Activated T-cell treated with anti-CD3 and anti-CD28 coated beads, Interleukin-2, amount 50 U/mL, for 4 hours (primary cell): ENCODE results near the gene GGA3. TPM values are rescaled to one million over a fixed set of nuclear protein-coding genes. Genes with fewer than 3 reads are reported as not detected.
A peak's percentile ranks its signal among the peaks of the same experiment; 100 is the strongest.
"Not testable (repeated sequence)": the region's sequence is repeated elsewhere in the genome, so short reads cannot be mapped to it uniquely, and the experiment has no call there.

ENCODE experiments used
- ATAC-seq, 2 donors: fragments of 200-7000 bp; cut with Tn5 transposase; one replicate each; pipeline ENCODE4 v1.10.0; 2021
- DNase-seq: peaks from one replicate; pipeline ENCODE4 v3.0.0-alpha.2; 2020
- H3K27me3 Mint-ChIP-seq: one replicate; pipeline ENCODE4 v1.8.0; 2021; ENCODE audit warnings: low read depth, mixed read lengths
- H3K36me3 Mint-ChIP-seq: one replicate; pipeline ENCODE4 v1.8.0; 2022; ENCODE audit warnings: mixed read lengths; ENCODE audit not compliant: insufficient read depth
- H3K4me1 Mint-ChIP-seq: one replicate; pipeline ENCODE4 v1.8.0; 2021; ENCODE audit warnings: low read depth, mixed read lengths
- H3K4me3 Mint-ChIP-seq: one replicate; pipeline ENCODE4 v1.8.0; 2021; ENCODE audit warnings: mild to moderate bottlenecking, moderate library complexity, mixed read lengths
- H3K9me3 Mint-ChIP-seq: one replicate; pipeline ENCODE4 v1.8.0; 2021; ENCODE audit warnings: mixed read lengths
- total RNA-seq, 3 donors: library from RNA; stranded (reverse); gene quantifications; one replicate each; pipeline ENCODE4 v1.2.1, GENCODE V29; 2021

GGA3 gene
- total RNA-seq, 3 donors from 2014 or later = 64.2 to 80.5 (median 71.2) TPM

DNA sequence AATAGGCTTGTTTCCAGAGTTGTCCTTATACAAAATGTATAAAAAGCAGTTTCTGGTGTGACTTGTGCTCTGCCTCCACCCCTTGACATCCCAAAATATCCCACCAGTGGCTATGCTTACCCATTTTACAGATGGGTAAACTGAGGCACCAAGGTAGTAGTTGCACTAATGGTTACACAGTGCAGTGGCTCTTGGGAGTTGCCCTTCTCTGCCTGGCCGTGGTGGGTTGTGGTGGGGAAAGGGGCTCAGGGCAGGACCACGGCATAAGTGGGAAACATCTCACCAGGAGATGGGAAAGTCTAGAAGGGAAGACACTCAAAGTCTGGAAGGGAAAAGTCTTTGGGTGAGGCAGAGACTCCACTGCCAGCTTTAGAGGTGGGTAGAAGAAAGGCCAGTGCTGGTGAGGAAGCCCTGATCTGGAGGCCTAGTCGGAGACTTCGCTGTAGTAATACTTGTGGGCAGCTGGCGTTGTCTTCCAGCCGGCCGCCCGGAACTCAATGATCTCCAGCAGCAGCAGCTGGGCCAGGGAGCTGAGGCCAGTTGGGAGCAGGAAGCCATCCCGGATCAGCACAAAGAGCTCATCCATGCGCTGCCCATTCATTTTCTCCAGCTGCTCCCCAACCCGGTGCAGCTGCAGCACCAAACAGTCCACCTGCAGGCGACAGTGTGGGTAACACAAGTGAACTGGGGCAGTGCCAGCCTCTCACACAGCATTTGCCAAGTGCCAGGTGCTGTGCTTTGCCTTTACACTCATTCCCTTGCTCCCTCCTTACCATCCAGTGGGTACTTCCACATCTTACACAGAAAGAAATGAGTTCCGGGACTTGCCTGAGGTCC lies 5.1 kb upstream of the GGA3 start:
- no peak overlapping the region for H3K4me3 Mint-ChIP-seq
- peaks cover 13% of the 10 kb centered on the region for H3K36me3 Mint-ChIP-seq
- ATAC-seq = no peak
- H3K9me3 Mint-ChIP-seq = no peaks in the 10 kb centered on the region
- peaks cover 26% of the 10 kb centered on the region for H3K4me1 Mint-ChIP-seq
- no peaks in the 10 kb centered on the region for H3K27me3 Mint-ChIP-seq
- no peak for DNase-seq

DNA sequence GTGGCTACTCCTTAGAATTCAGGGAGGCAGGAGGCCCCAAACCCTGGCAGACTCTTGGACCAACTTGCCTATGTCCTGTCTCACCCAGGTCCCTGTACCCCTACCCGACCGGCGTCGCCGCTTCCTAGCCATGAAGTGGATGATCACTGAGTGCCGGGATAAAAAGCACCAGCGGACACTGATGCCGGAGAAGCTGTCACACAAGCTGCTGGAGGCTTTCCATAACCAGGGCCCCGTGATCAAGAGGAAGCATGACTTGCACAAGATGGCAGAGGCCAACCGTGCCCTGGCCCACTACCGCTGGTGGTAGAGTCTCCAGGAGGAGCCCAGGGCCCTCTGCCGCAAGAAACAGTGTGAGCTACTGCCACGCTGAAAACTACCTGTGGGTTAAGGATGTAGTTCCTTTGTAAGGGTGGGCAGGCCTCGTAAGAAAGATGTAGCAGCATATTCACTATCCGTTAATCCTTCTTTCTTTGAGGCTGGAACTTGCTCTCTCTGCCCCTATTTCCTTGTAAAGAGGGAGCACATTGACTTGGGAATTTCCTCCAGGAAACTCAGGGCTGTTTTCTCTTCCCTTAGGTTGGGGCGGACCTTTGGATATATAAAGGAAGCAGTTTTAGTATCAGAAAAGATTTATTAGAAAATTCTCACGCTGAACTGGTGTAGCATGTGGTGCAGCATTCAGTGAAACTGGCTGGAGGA lies 4.4 kb upstream of the GGA3 start:
- no peak for DNase-seq
- no peak for ATAC-seq
- no peaks in the 10 kb centered on the region for H3K27me3 Mint-ChIP-seq
- H3K4me3 Mint-ChIP-seq = no peak overlapping the region
- H3K9me3 Mint-ChIP-seq = no peaks in the 10 kb centered on the region
- peaks cover 26% of the 10 kb centered on the region for H3K4me1 Mint-ChIP-seq
- H3K36me3 Mint-ChIP-seq = peaks cover 13% of the 10 kb centered on the region

- ATAC-seq = no peak
- H3K27me3 Mint-ChIP-seq = no peaks in the 10 kb centered on the region
- peaks cover 37% of the 10 kb centered on the region for H3K4me1 Mint-ChIP-seq
- no peaks in the 10 kb centered on the region for H3K9me3 Mint-ChIP-seq
- H3K36me3 Mint-ChIP-seq = peaks cover 17% of the 10 kb centered on the region
- DNase-seq = no peak
- peak overlapping the region; percentile 91 for H3K4me3 Mint-ChIP-seq
Observed at GRCh38 chr17:75263055-75263454, 1.6 kb upstream of the GGA3 start.

DNA sequence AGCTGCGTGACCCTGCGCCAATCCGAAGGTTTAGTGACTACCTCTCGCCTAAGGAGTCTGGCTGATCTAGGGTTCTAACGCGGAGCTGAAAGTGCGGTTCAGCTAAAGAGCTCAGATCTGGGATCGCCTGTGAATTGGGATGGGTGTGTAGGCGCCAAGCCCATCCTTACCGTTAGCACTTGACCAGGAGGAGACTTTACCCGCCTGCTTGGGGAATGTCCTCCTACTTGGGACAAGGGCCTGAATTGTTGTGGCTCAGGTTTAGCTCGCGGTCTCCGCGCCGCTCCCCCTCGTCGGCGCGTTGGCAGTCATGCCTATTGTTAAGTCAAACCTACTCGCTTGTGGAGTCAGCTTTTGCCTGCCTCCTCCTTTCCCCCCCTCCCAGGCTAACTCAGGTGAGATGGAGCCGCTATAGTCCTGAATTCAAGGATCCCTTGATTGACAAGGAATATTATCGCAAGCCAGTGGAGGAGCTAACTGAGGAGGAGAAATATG lies 753 bp upstream of the GGA3 start:
- no peaks in the 10 kb centered on the region for H3K27me3 Mint-ChIP-seq
- ATAC-seq (peak in 1 of 2 donors; percentile 10), DNase-seq (no peak)
- peak overlapping the region; percentile 91 for H3K4me3 Mint-ChIP-seq
- peaks cover 44% of the 10 kb centered on the region for H3K4me1 Mint-ChIP-seq
- no peaks in the 10 kb centered on the region for H3K9me3 Mint-ChIP-seq
- H3K36me3 Mint-ChIP-seq = peaks cover 17% of the 10 kb centered on the region

- H3K4me3 Mint-ChIP-seq = peak overlapping the region; percentile 91
Observed at GRCh38 chr17:75260641-75261335, 618 bp downstream of the GGA3 start.

GRCh38 chr17:75257228-75257627 lies 4.2 kb downstream of the GGA3 start:
- not testable (repeated sequence) for H3K36me3 Mint-ChIP-seq, H3K4me3 Mint-ChIP-seq, H3K27me3 Mint-ChIP-seq, ATAC-seq, DNase-seq, H3K9me3 Mint-ChIP-seq
- peaks cover 75% of the 10 kb centered on the region for H3K4me1 Mint-ChIP-seq

More at GRCh38 chr17:75260641-75261335, 618 bp downstream of the GGA3 start:
- H3K27me3 Mint-ChIP-seq = no peaks in the 10 kb centered on the region
- H3K4me1 Mint-ChIP-seq = peaks cover 57% of the 10 kb centered on the region
- no peaks in the 10 kb centered on the region for H3K9me3 Mint-ChIP-seq
- peaks cover 12% of the 10 kb centered on the region for H3K36me3 Mint-ChIP-seq
- ATAC-seq (peak; percentile 63 to 71), DNase-seq (peak; percentile 42)

- Mint-ChIP-seq H3K4me1 (peaks cover 83% of the 10 kb centered on the region), H3K4me3 (peak overlapping the region; percentile 12)
- ATAC-seq, H3K36me3 Mint-ChIP-seq, H3K27me3 Mint-ChIP-seq, DNase-seq, H3K9me3 Mint-ChIP-seq: not testable (repeated sequence)
Observed at GRCh38 chr17:75255954-75256698, 5.3 kb downstream of the GGA3 start.

- peaks cover 3% of the 10 kb centered on the region for H3K36me3 Mint-ChIP-seq
- ATAC-seq (no peak), DNase-seq (no peak)
- peaks cover 81% of the 10 kb centered on the region for H3K4me1 Mint-ChIP-seq
- no peaks in the 10 kb centered on the region for H3K27me3 Mint-ChIP-seq
- H3K9me3 Mint-ChIP-seq = no peaks in the 10 kb centered on the region
- H3K4me3 Mint-ChIP-seq = no peak overlapping the region
Observed at GRCh38 chr17:75252039-75252816, 9.2 kb downstream of the GGA3 start.

DNA sequence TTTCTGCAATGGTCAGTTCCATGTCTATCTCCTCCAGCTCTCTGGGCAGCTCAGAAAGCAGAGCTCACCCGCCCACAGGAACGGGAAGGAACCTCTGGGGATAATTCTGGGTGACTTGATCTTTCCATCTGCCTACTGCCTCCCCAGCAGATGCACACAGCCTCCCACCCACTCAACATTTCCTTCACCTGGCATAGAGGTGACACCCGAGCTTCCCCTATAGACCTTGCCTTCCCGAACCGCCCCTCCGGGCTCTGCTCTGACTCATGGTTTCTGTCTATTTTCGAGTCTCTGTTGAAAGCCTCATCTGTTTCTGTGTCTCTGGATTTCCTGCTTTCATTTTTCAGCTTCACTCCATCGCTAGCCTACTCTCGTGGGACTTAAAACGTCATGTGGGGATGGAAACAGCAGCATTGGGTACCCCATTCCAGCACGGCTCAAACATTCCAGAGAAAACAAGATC lies 11.4 kb downstream of the GGA3 start:
- Mint-ChIP-seq H3K4me1 (peaks cover 64% of the 10 kb centered on the region), H3K27me3 (no peaks in the 10 kb centered on the region)
- peak; percentile 98 to 99 for ATAC-seq

GRCh38 chr17:75249564-75249963 lies 11.8 kb downstream of the GGA3 start:
- peak overlapping the region; percentile 74 for H3K4me3 Mint-ChIP-seq
- H3K27me3 Mint-ChIP-seq = no peaks in the 10 kb centered on the region
- DNase-seq (no peak), ATAC-seq (peak; percentile 51 to 55)
- no peaks in the 10 kb centered on the region for H3K9me3 Mint-ChIP-seq
- H3K36me3 Mint-ChIP-seq = peaks cover 17% of the 10 kb centered on the region
- peaks cover 65% of the 10 kb centered on the region for H3K4me1 Mint-ChIP-seq

More for the DNA sequence above, 11.4 kb downstream of the GGA3 start:
- Mint-ChIP-seq H3K4me3 (peak overlapping the region; percentile 74), H3K36me3 (peaks cover 16% of the 10 kb centered on the region), H3K9me3 (no peaks in the 10 kb centered on the region)
- DNase-seq = peak; percentile 83

DNA sequence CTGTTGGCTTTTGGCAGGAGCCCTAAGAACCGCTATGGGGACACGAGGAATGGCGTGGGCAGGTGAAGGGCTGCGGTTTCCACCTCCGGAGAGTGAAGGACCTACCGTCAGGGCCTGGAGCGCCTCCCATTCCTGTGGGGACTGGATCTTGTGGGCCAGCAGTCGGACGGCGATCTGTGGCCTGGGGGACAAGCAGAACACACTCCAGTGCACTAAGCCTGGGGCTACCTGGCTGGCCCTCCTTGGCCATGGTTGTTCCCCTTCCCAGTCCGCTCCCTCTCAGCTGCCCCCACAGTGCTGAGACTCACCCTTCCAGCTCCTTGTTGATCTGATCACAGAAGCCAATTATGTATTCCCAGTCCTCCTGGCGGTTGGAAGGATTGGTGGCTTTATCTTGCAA lies 15.0 kb downstream of the GGA3 start:
- H3K4me3 Mint-ChIP-seq = no peak overlapping the region
- DNase-seq (no peak), ATAC-seq (no peak)
- no peaks in the 10 kb centered on the region for H3K9me3 Mint-ChIP-seq
- H3K4me1 Mint-ChIP-seq = peaks cover 64% of the 10 kb centered on the region
- H3K36me3 Mint-ChIP-seq = peaks cover 39% of the 10 kb centered on the region
- H3K27me3 Mint-ChIP-seq = no peaks in the 10 kb centered on the region

DNA sequence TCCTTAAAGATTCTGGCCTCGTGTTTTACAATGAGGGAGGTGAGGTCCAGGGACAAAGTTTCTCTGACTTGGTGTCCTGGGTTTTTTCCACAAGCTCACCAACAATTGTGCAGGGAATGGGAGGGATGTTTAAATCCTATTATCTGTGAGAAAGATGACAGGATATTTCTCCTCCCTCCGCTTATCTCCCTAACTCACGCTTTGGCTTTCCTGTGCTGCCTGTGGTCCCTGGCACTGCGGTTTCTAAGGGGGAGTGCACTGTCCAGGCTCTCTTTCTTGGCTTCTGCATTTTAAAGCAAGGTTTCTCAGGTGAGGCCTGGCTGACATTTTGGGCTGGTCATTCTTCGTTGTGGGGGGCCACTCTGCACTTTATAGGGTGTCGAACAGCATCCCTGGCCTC lies 16.4 kb downstream of the GGA3 start:
- peaks cover 41% of the 10 kb centered on the region for H3K36me3 Mint-ChIP-seq
- no peak for DNase-seq
- H3K4me1 Mint-ChIP-seq = peaks cover 61% of the 10 kb centered on the region
- no peak for ATAC-seq
- H3K9me3 Mint-ChIP-seq = no peaks in the 10 kb centered on the region
- H3K27me3 Mint-ChIP-seq = no peaks in the 10 kb centered on the region
- no peak overlapping the region for H3K4me3 Mint-ChIP-seq
